ENCODE results near the gene HOXB9.

Gene HOXB9

GRCh38 chr17:48626245-48627117 is at the start of gene HOXB9:
HOXB9 (minus strand) TSS chr17:48626358; CDS start chr17:48626269, 89 bp downstream.
- peak within 1 kb of the TSS; percentile 46 for H3K4me3 ChIP-seq (ENCODE audit: low read depth, low read length)
- no peak for TF ChIP-seq CTCF (IDR thresholded peaks at IDR 0.05; ENCODE audit: low read depth, low read length)
- TF ChIP-seq MYC (IDR thresholded peaks at IDR 0.05; ENCODE audit: low read depth, low read length), result peak; percentile 82; the same call in 1 of the 2 replicates
- TF ChIP-seq MAX (IDR thresholded peaks at IDR 0.05; ENCODE audit: low read depth, low read length), result peak; percentile 66
- TF ChIP-seq POLR2A (IDR thresholded peaks at IDR 0.05; ENCODE audit: extremely low read depth, insufficient read length), result peak; percentile 41
- DNase-seq (ENCODE audit: low read depth), result peak; percentile 45

- TF ChIP-seq CTCF (IDR thresholded peaks at IDR 0.05; ENCODE audit: low read depth, low read length), result no peak
- TF ChIP-seq POLR2A (IDR thresholded peaks at IDR 0.05; ENCODE audit: extremely low read depth, insufficient read length), result no peak
- DNase-seq (ENCODE audit: low read depth), result no peak
- H3K4me3 ChIP-seq (ENCODE audit: low read depth, low read length), result no peak overlapping the region
Observed at GRCh38 chr17:48672340-48672739, 46.2 kb upstream of the HOXB9 start.

GRCh38 chr17:48671697-48672171 is 45.6 kb upstream of the HOXB9 start:
- DNase-seq (ENCODE audit: low read depth), result peak; percentile 61
- no peak overlapping the region for H3K4me3 ChIP-seq (ENCODE audit: low read depth, low read length)
- TF ChIP-seq CTCF (IDR thresholded peaks at IDR 0.05; ENCODE audit: low read depth, low read length) (peak; percentile 88), POLR2A (IDR thresholded peaks at IDR 0.05; ENCODE audit: extremely low read depth, insufficient read length) (no peak)

- TF ChIP-seq MAX (IDR thresholded peaks at IDR 0.05; ENCODE audit: low read depth, low read length) (no peak), POLR2A (IDR thresholded peaks at IDR 0.05; ENCODE audit: extremely low read depth, insufficient read length) (no peak), CTCF (IDR thresholded peaks at IDR 0.05; ENCODE audit: low read depth, low read length) (peak; percentile 14), MYC (IDR thresholded peaks at IDR 0.05; ENCODE audit: low read depth, low read length) (no peak)
- H3K4me3 ChIP-seq (ENCODE audit: low read depth, low read length), result no peak overlapping the region
- no peak for DNase-seq (ENCODE audit: low read depth)
Observed at GRCh38 chr17:48663134-48663924, 37.2 kb upstream of the HOXB9 start.

- no peak for TF ChIP-seq CTCF (IDR thresholded peaks at IDR 0.05; ENCODE audit: low read depth, low read length)
- TF ChIP-seq POLR2A (IDR thresholded peaks at IDR 0.05; ENCODE audit: extremely low read depth, insufficient read length), result no peak
- no peak for TF ChIP-seq MYC (IDR thresholded peaks at IDR 0.05; ENCODE audit: low read depth, low read length)
- TF ChIP-seq MAX (IDR thresholded peaks at IDR 0.05; ENCODE audit: low read depth, low read length), result no peak
- H3K4me3 ChIP-seq (ENCODE audit: low read depth, low read length), result no peak overlapping the region
- no peak for DNase-seq (ENCODE audit: low read depth)
Observed at GRCh38 chr17:48655913-48656312, 29.8 kb upstream of the HOXB9 start.

All from NB4 (cell line).